Measurements from ENCODE around the gene CLDN6. TPM values are rescaled to one million over a fixed set of nuclear protein-coding genes. Genes with fewer than 3 reads are reported as not detected.

CLDN6 gene
- total and polyA plus RNA-seq, 8 donors = not detected

DNA sequence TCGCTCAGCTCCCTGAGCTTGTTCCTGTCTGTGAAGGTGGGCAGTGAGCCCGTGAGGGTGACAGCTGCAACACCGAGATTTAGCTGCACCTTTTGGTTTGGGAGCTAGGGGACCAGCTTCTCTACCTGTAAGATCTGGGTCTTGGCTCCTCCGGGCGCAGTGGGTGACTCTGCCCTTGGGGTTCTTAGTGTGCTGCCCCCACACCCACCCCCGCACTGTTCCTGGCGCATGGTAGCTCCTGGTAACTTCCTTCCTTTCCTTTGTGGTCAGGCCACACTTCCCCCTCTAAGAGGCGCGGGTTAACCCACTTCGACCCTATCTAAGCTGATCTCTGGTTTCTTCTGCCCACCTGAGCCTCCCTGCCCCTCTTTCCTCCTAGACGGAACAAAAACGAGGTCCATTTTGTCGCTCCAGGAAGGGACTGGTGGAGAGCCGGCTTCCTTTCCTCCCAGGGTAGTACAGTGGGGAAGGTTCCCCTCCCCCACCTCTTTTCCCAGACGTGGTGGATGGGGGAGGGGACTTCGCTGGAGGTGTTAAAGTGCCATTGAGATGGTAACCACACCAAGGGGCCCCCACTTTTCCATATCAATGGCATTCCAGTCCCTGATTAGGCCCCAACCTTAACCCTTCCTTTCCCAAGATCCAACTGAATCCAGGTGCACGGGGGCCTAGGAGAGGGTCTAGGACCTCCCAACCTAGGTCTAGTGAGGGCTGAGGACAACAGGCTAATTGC is 9.9 kb downstream of the CLDN6 start:
- TF ChIP-seq EP300 (IDR thresholded peaks at IDR 0.05) = no peak
- intact Hi-C loops (cut with DNase I; ENCODE audit: low total_unique reads) = no loop called here
- Histone ChIP-seq H3K36me3 (no peaks in the 10 kb centered on the region), H3K4me3 (peak overlapping the region in 1 of 4 donors; percentile 17), H3K27ac (peak overlapping the region in 3 of 5 donors; percentile 3 to 67 (median 55)), H3K4me1 (peaks cover 36 to 80% (median 52%) of the 10 kb centered on the region in 4 donors), H3K9me3 (no peaks in the 10 kb centered on the region), H3K27me3 (peaks cover 5 to 90% (median 46%) of the 10 kb centered on the region in 3 donors)
- peak in 1 of 2 donors; percentile 81 for DNase-seq
- WGBS, 5 donors = 28 to 41% (median 32%) methylated on average over 14 to 17 of the region's 17 CpGs

DNA sequence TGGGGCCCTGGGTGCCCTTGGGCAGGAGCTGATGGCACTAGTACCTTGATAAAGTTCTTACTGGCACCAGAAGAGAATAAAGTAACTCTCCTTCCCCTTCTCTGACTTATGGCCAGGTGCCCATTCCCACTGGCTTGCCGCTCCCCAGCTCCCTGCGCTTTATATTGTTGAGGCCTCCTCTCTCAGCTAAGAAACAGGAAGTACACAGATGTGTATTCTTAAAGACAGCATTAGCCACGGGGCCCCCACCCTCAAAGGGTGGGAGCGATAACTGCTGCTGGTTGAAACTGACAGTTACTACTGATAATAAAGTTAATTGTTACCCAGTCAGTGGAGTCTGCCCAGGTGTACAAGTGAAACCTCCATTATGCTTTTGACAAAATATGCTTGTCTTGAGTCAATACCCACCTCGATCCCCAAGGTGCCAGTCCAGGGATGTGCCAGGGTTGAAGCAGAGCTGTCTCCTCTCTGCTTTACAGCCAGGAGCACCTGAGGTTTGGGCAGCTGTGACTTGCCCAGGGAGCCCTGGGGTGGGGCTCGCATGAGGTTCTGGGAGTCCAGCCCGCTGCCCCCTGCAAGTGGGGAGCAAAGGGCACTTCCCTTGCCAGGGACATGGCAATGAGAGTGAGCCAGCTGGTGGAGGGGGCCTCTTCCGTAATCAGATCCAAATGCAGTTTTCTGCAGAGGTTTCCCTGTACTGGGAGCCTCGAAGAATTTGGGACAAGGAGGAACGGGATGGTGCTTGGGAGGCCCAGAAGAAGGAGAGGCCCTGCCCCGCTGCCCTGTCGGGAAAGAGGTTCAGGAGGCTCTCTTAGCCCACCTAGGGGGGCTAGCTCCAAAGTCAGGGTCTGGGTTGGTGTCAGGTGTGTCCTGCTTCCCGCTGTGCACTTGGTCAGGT is 10.7 kb downstream of the CLDN6 start:
- intact Hi-C loops (cut with DNase I; ENCODE audit: low total_unique reads) = no loop called here
- H3K4me3 ChIP-seq = peak overlapping the region in 2 of 4 donors; percentile 4 to 17

GRCh38 chr16:3004781-3005284 is 13.2 kb downstream of the CLDN6 start:
- DNase-seq = peak; percentile 56 to 76
- H3K36me3 ChIP-seq = no peaks in the 10 kb centered on the region
- 4 to 8% (median 5%) methylated on average over 20 to 25 of the region's 25 CpGs for WGBS, 5 donors
- H3K4me1 ChIP-seq = peaks cover 21 to 58% (median 39%) of the 10 kb centered on the region in 4 donors
- TF ChIP-seq POLR2AphosphoS5 (IDR thresholded peaks at IDR 0.05) (peak in 1 of 3 donors; percentile 5), POLR2A (IDR thresholded peaks at IDR 0.05) (no peak), EP300 (IDR thresholded peaks at IDR 0.05) (no peak), CTCF (IDR thresholded peaks at IDR 0.05) (no peak)
- peaks cover 0 to 74% (median 22%) of the 10 kb centered on the region in 3 donors for H3K27me3 ChIP-seq
- H3K27ac ChIP-seq = peak overlapping the region; percentile 45 to 84 (median 74)
- H3K9me3 ChIP-seq = no peaks in the 10 kb centered on the region
- intact Hi-C loops (cut with DNase I; ENCODE audit: low total_unique reads) = no loop called here
- peak overlapping the region; percentile 34 to 46 (median 40) for H3K4me3 ChIP-seq

More for the DNA sequence above, 10.7 kb downstream of the CLDN6 start:
- H3K9me3 ChIP-seq = no peaks in the 10 kb centered on the region
- H3K27me3 ChIP-seq = peaks cover 5 to 82% (median 39%) of the 10 kb centered on the region in 3 donors
- H3K36me3 ChIP-seq = no peaks in the 10 kb centered on the region
- TF ChIP-seq POLR2A (IDR thresholded peaks at IDR 0.05) = no peak
- TF ChIP-seq EP300 (IDR thresholded peaks at IDR 0.05) = no peak
- no peak for TF ChIP-seq CTCF (IDR thresholded peaks at IDR 0.05)
- TF ChIP-seq POLR2AphosphoS5 (IDR thresholded peaks at IDR 0.05) = no peak
- 37 to 42% (median 38%) methylated on average over 12 to 13 of the region's 13 CpGs for WGBS, 5 donors
- H3K27ac ChIP-seq = peak overlapping the region in 3 of 5 donors; percentile 3 to 67 (median 55)
- peak in 1 of 2 donors; percentile 79 for DNase-seq
- H3K4me1 ChIP-seq = peaks cover 33 to 72% (median 49%) of the 10 kb centered on the region in 4 donors

DNA sequence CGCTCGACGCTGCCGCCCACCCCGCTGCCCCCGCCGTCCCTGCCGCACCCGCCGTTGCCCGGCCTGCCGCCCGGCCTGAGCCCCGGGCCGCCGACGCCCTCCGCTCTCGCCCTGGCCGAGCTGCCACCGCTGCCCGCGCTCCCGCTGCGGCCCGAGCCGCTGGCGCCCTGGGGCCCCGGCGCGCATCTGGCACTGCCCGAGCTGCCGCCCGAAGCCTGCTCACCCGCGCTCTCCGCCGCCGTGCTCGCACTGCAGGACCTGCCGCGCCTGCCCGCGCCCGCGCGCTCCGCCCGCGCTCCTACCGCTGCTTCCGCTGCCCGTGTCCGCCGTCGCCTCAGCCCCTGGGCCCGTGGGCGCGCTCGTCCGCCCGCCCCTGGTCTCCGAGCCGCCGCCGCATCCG is 13.7 kb downstream of the CLDN6 start:
- Histone ChIP-seq H3K27me3 (peaks cover 0 to 74% (median 17%) of the 10 kb centered on the region in 3 donors), H3K4me1 (peaks cover 21 to 53% (median 35%) of the 10 kb centered on the region in 4 donors), H3K9me3 (no peaks in the 10 kb centered on the region), H3K4me3 (peak overlapping the region; percentile 22 to 46 (median 34)), H3K27ac (peak overlapping the region in 3 of 5 donors; percentile 45 to 84 (median 82)), H3K36me3 (no peaks in the 10 kb centered on the region)
- no peak for TF ChIP-seq CTCF (IDR thresholded peaks at IDR 0.05)
- TF ChIP-seq POLR2A (IDR thresholded peaks at IDR 0.05) = no peak
- TF ChIP-seq EP300 (IDR thresholded peaks at IDR 0.05) = no peak
- no peak for TF ChIP-seq POLR2AphosphoS5 (IDR thresholded peaks at IDR 0.05)
- intact Hi-C loops (cut with DNase I; ENCODE audit: low total_unique reads) = no loop called here
- 0 to 2% (median 1%) methylated on average over 4 to 65 of the region's 67 CpGs for WGBS, 5 donors
- DNase-seq = peak in 1 of 2 donors; percentile 62

Data from stomach (tissue), 9 donors.